A549 (cell line): ENCODE measurements around the gene MMP1. TPM values are rescaled to one million over a fixed set of nuclear protein-coding genes. Genes with fewer than 3 reads are reported as not detected.

Experiments used
- ATAC-seq, 2 experiments: fragments of 200-7000 bp in 1 of 2; fragments of >200 bp in 1 of 2; cut with Nextera tagmentation in 1 of 2; cut with Tn5 transposase in 1 of 2; 3 replicates each; pipeline versions ENCODE4 v1.8.0 to v1.9.1; 2018 to 2020; ENCODE audit warnings: mild to moderate bottlenecking in 1 of 2, moderate library complexity in 1 of 2
- CTCF ChIA-PET: fragments of 300-600 bp; sonication (Branson Sonifier 250); formaldehyde crosslinking; extraction: SDS; loops from one replicate; lab custom pipeline; 2021; ENCODE audit warnings: antibody characterized with exemption, inconsistent platforms; lab: Yijun Ruan, JAX
- POLR2A ChIA-PET: fragments of 350-600 bp; formaldehyde crosslinking; extraction: SDS; loops from one replicate; lab custom pipeline; 2021; ENCODE audit warnings: antibody characterized with exemption, inconsistent platforms; lab: Yijun Ruan, JAX
- DNase-seq, 2 experiments: peaks; one replicate each; pipeline versions ENCODE4 v3.0.0 to v3.0.0-alpha.2; 2011 to 2016; ENCODE audit warnings: low read depth in 1 of 2, low spot score in 1 of 2
- FAIRE-seq: peaks from 2 replicates; lab custom pipeline; 2011; peaks lifted over from hg19 to GRCh38; lab: Jason Lieb, UNC
- H3K27ac ChIP-seq, 2 experiments: fragments of >200 bp; sonication (Bioruptor Twin); formaldehyde crosslinking; 3 replicates each; pipeline ENCODE4 v1.5.1; 2016 to 2017
- H3K4me1 ChIP-seq: fragments of >200 bp; sonication (Bioruptor Twin); formaldehyde crosslinking; 3 replicates; pipeline ENCODE4 v1.6.1; 2016
- H3K4me2 ChIP-seq: fragments of >200 bp; sonication (Bioruptor Twin); formaldehyde crosslinking; 3 replicates; pipeline ENCODE4 v1.6.1; 2016
- H3K4me3 ChIP-seq: fragments of >200 bp; sonication (Bioruptor Twin); formaldehyde crosslinking; 3 replicates; pipeline ENCODE4 v1.5.1; 2016
- H3K9me3 ChIP-seq: fragments of >200 bp; sonication (Bioruptor Twin); formaldehyde crosslinking; 3 replicates; pipeline ENCODE4 v1.6.1; 2016
- BHLHE40 ChIP-seq: IDR thresholded peaks from 2 replicates; pipeline ENCODE4 v1.6.1; 2012; ENCODE audit warnings: low read depth, low read length, inconsistent platforms
- CBX2 ChIP-seq: fragments of 200-600 bp; sonication (generic); IDR thresholded peaks from 2 replicates; pipeline ENCODE4 v1.6.1; 2016; ENCODE audit warnings: low read depth, mild to moderate bottlenecking, borderline replicate concordance
- CBX8 ChIP-seq: fragments of 200-600 bp; sonication (generic); IDR thresholded peaks from 2 replicates; pipeline ENCODE4 v1.6.1; 2016
- CEBPB ChIP-seq, 2 experiments: fragments of >200 bp in 1 of 2; sonication (Bioruptor Twin) in 1 of 2; formaldehyde crosslinking in 1 of 2; IDR thresholded peaks; 2 replicates each; pipeline ENCODE4 v1.6.1; 2012 to 2016
- EHF ChIP-seq: fragments of 250-450 bp; sonication (Bioruptor Pico); IDR thresholded peaks from 2 replicates; pipeline ENCODE4 v1.5.0; 2020; ENCODE audit warnings: mild to moderate bottlenecking
- EP300 ChIP-seq, 2 experiments: fragments of >200 bp; sonication (Bioruptor Twin); formaldehyde crosslinking; IDR thresholded peaks; 2 replicates in 1 of 2; 3 replicates in 1 of 2; pipeline ENCODE4 v1.6.1; 2016 to 2017
- FOSL2 ChIP-seq, 2 experiments: fragments of 450-650 bp in 1 of 2; fragments of >200 bp in 1 of 2; sonication (Bioruptor Twin) in 1 of 2; formaldehyde crosslinking; IDR thresholded peaks; 2 replicates each; pipeline versions ENCODE4 v1.5.0 to v1.6.1; 2016 to 2020; ENCODE audit warnings: mild to moderate bottlenecking in 1 of 2, moderate library complexity in 1 of 2
- FOXS1 ChIP-seq: fragments of 250-450 bp; sonication (Bioruptor Pico); IDR thresholded peaks from 2 replicates; pipeline ENCODE4 v1.5.0; 2020; ENCODE audit warnings: mild to moderate bottlenecking, moderate library complexity
- GATA3 ChIP-seq: IDR thresholded peaks from 2 replicates; pipeline ENCODE4 v1.6.1; 2012; ENCODE audit warnings: borderline replicate concordance
- HDAC2 ChIP-seq: fragments of 200-600 bp; sonication (generic); IDR thresholded peaks from 2 replicates; pipeline ENCODE4 v1.6.1; 2016
- HEYL ChIP-seq: fragments of 250-450 bp; sonication (Bioruptor Pico); IDR thresholded peaks from 2 replicates; pipeline ENCODE4 v1.8.0; 2021; ENCODE audit warnings: mild to moderate bottlenecking, moderate library complexity
- HOXA7 ChIP-seq: fragments of 250-450 bp; sonication (Bioruptor Pico); IDR thresholded peaks from 2 replicates; pipeline ENCODE4 v1.5.0; 2020; ENCODE audit warnings: mild to moderate bottlenecking, moderate library complexity
- KDM1A ChIP-seq: fragments of 200-600 bp; sonication (generic); IDR thresholded peaks from 2 replicates; pipeline ENCODE4 v1.6.1; 2016; ENCODE audit warnings: low read depth, mild to moderate bottlenecking
- KDM5A ChIP-seq: fragments of 200-600 bp; sonication (generic); IDR thresholded peaks from 2 replicates; pipeline ENCODE4 v1.6.1; 2016; ENCODE audit warnings: antibody characterized with exemption, mild to moderate bottlenecking
- NR3C1 ChIP-seq: fragments of >200 bp; sonication (Bioruptor Twin); formaldehyde crosslinking; IDR thresholded peaks from 3 replicates; pipeline ENCODE4 v1.6.1; 2017
- PBX3 ChIP-seq: IDR thresholded peaks from 2 replicates; pipeline ENCODE4 v1.6.1; 2012
- PHF8 ChIP-seq: fragments of 200-600 bp; sonication (generic); IDR thresholded peaks from 2 replicates; pipeline ENCODE4 v1.6.1; 2016; ENCODE audit warnings: low read depth, mild to moderate bottlenecking, antibody characterized with exemption, moderate library complexity, borderline replicate concordance
- POLR2AphosphoS2 ChIP-seq: conservative IDR thresholded peaks from 2 replicates; pipeline ENCODE4 v1.6.1; 2012; ENCODE audit warnings: low read length, improper control_type of control experiment, inconsistent platforms
- RNF2 ChIP-seq: fragments of 200-600 bp; sonication (generic); IDR thresholded peaks from 2 replicates; pipeline ENCODE4 v1.6.1; 2016; ENCODE audit warnings: low read depth, mild to moderate bottlenecking, antibody characterized with exemption, moderate library complexity, borderline replicate concordance
- SMC3 ChIP-seq: fragments of >200 bp; sonication (Bioruptor Twin); formaldehyde crosslinking; IDR thresholded peaks from 3 replicates; pipeline ENCODE4 v1.6.1; 2018; ENCODE audit warnings: inconsistent platforms
- TFCP2L1 ChIP-seq: fragments of 250-450 bp; sonication (Bioruptor Pico); IDR thresholded peaks from 2 replicates; pipeline ENCODE4 v1.5.0; 2021; ENCODE audit warnings: mild to moderate bottlenecking
- TP53 ChIP-seq: fragments of 250-450 bp; sonication (Bioruptor Pico); IDR thresholded peaks from 2 replicates; pipeline ENCODE4 v1.5.0; 2021; ENCODE audit warnings: mild to moderate bottlenecking, moderate library complexity
- ZC3H11A ChIP-seq: fragments of 450-650 bp; IDR thresholded peaks from 2 replicates; pipeline ENCODE4 v1.6.1; 2014; ENCODE audit warnings: antibody characterized with exemption, mild to moderate bottlenecking
- ZFP36 ChIP-seq: fragments of 450-650 bp; IDR thresholded peaks from 2 replicates; pipeline ENCODE4 v1.6.1; 2014; ENCODE audit warnings: borderline replicate concordance; ENCODE audit not compliant: partially characterized antibody
- WGBS: methylation state at CpG from one replicate; pipeline ENCODE4 v1.1.6; 2017; ENCODE audit errors: missing lambda C conversion rate; 5-methylcytosine and 5-hydroxymethylcytosine counted together
- polyA plus RNA-seq, 4 experiments: library from polyadenylated mRNA; depleted of rRNA in 3 of 4; stranded (reverse); fragments of >200 nt; fragmentation: RNase III in 1 of 4; extraction: RNeasy Plus Mini Kit Qiagen cat#74134 plus additional on column Dnase treatment in 1 of 4; gene quantifications; 2 replicates in 3 of 4; 3 replicates in 1 of 4; pipeline ENCODE4 v1.2.3, GENCODE V29; 2011 to 2017
- TF ChIP-seq, protein P1 (sequence below): fragments of >200 bp; sonication (Bioruptor Twin); formaldehyde crosslinking; IDR thresholded peaks from 3 replicates; pipeline ENCODE4 v1.5.1; 2016
- TF ChIP-seq, protein P2 (sequence below): fragments of 200-600 bp; sonication (generic); IDR thresholded peaks from 2 replicates; pipeline ENCODE4 v1.6.1; 2016; ENCODE audit warnings: antibody characterized with exemption, mild to moderate bottlenecking, moderate library complexity

MMP1 gene
- polyA plus RNA-seq, 2 of the 4 experiments (the other 2 are of a cell fraction) = 0.06 to 0.12 TPM

GRCh38 chr11:102760344-102761035 lies 37.5 kb downstream of the MMP1 start (continued):
- TF ChIP-seq CBX2 (no peak), CBX8 (no peak), ZFP36 (no peak), PBX3 (no peak), KDM5A (no peak), TP53 (no peak), PHF8 (no peak), RNF2 (no peak), EP300 (IDR thresholded peaks at IDR 0.05) (peak; percentile 53 to 56; a peak in 2 of 5 replicates), BHLHE40 (no peak), HEYL (CRISPR knock-in tag) (no peak), NR3C1 (no peak), FOSL2 (IDR thresholded peaks at IDR 0.05) (peak; percentile 80), FOSL2 (CRISPR knock-in tag; IDR thresholded peaks at IDR 0.05) (peak; percentile 71), POLR2AphosphoS2 (no peak), TFCP2L1 (CRISPR knock-in tag) (no peak), HOXA7 (CRISPR knock-in tag) (no peak), EHF (CRISPR knock-in tag) (no peak), GATA3 (peak; percentile 83), FOXS1 (no peak)
- TF ChIP-seq, protein P1, sequence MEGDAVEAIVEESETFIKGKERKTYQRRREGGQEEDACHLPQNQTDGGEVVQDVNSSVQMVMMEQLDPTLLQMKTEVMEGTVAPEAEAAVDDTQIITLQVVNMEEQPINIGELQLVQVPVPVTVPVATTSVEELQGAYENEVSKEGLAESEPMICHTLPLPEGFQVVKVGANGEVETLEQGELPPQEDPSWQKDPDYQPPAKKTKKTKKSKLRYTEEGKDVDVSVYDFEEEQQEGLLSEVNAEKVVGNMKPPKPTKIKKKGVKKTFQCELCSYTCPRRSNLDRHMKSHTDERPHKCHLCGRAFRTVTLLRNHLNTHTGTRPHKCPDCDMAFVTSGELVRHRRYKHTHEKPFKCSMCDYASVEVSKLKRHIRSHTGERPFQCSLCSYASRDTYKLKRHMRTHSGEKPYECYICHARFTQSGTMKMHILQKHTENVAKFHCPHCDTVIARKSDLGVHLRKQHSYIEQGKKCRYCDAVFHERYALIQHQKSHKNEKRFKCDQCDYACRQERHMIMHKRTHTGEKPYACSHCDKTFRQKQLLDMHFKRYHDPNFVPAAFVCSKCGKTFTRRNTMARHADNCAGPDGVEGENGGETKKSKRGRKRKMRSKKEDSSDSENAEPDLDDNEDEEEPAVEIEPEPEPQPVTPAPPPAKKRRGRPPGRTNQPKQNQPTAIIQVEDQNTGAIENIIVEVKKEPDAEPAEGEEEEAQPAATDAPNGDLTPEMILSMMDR = no peak
- TF ChIP-seq, protein P2, sequence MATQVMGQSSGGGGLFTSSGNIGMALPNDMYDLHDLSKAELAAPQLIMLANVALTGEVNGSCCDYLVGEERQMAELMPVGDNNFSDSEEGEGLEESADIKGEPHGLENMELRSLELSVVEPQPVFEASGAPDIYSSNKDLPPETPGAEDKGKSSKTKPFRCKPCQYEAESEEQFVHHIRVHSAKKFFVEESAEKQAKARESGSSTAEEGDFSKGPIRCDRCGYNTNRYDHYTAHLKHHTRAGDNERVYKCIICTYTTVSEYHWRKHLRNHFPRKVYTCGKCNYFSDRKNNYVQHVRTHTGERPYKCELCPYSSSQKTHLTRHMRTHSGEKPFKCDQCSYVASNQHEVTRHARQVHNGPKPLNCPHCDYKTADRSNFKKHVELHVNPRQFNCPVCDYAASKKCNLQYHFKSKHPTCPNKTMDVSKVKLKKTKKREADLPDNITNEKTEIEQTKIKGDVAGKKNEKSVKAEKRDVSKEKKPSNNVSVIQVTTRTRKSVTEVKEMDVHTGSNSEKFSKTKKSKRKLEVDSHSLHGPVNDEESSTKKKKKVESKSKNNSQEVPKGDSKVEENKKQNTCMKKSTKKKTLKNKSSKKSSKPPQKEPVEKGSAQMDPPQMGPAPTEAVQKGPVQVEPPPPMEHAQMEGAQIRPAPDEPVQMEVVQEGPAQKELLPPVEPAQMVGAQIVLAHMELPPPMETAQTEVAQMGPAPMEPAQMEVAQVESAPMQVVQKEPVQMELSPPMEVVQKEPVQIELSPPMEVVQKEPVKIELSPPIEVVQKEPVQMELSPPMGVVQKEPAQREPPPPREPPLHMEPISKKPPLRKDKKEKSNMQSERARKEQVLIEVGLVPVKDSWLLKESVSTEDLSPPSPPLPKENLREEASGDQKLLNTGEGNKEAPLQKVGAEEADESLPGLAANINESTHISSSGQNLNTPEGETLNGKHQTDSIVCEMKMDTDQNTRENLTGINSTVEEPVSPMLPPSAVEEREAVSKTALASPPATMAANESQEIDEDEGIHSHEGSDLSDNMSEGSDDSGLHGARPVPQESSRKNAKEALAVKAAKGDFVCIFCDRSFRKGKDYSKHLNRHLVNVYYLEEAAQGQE = no peak

- DNase-seq = no peak
- Histone ChIP-seq H3K4me1 (peaks cover 47% of the 10 kb centered on the region), H3K4me3 (no peak overlapping the region), H3K27ac (peak overlapping the region; percentile 45 to 51; a peak in 1 of 6 replicates), H3K9me3 (no peaks in the 10 kb centered on the region), H3K4me2 (peak overlapping the region; percentile 53)
- FAIRE-seq = no peak
- 17% methylated on average over 2 of the region's 2 CpGs for WGBS
- POLR2A ChIA-PET = no interaction called here
- peak in 1 of 2 experiments; percentile 54; a peak in 2 of 6 replicates for ATAC-seq
- TF ChIP-seq SMC3 = no peak
- no peak for TF ChIP-seq KDM1A
- TF ChIP-seq CEBPB (IDR thresholded peaks at IDR 0.05) = peak; percentile 16 to 63; a peak in 2 of 4 replicates
- TF ChIP-seq ZC3H11A = no peak
- TF ChIP-seq HDAC2 = no peak
- CTCF ChIA-PET = interaction anchor here (1.0 to 1.4 kb wide), 2 partner anchors 24 to 25 kb away, joined by 3 to 5 read pairs; no protein-coding TSS in a partner anchor
Observed at GRCh38 chr11:102757823-102758549, 40.0 kb downstream of the MMP1 start.
